Measurements from ENCODE around the gene RDH5.
A peak's percentile ranks its signal among the peaks of the same experiment; 100 is the strongest.

Gene RDH5

DNA sequence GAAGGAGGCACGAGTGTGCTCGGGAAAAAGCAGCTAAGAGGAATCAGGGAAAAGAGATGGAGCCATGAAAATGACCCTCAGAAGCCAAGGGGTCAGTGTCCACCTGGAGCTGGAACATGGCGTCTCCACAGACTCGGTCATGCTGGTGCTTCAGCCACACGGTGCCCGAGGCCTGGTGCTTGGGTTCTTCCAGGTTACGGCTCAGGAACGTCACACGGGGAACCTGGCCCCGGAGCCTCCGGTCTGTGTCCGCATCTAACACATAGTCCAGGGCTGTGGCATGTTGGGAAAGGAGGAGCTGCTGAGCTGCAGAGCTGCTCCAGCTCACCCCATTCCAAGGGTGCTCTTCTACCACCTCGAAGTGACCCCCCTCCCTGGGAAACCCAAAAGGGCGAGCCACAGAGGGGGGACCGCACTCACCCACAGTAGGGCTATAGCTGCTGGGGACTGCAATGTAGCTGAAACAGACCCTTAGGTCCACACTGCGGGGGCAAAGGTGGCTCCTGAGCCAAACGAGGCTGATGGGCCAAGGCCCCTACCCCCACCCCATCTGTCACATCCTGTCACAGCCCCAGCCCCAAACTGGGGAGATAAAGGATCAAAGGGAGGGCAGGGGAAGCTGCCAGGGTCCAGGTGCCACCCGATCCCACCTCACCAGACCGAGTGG lies 23.3 kb upstream of the RDH5 start:
- H3K9ac ChIP-seq (ENCODE audit: low read length in 2 of 2) = no peak overlapping the region
- H3K9me3 ChIP-seq (ENCODE audit: control insufficient read depth in 2 of 2, low read length in 2 of 2) = no peaks in the 10 kb centered on the region
- H3K4me1 ChIP-seq (ENCODE audit: control insufficient read depth, insufficient read depth, low read length) = peaks cover 25% of the 10 kb centered on the region
- H3K27ac ChIP-seq (ENCODE audit: low read length) = no peak overlapping the region
- no peaks in the 10 kb centered on the region for H3K27me3 ChIP-seq (ENCODE audit: control insufficient read depth in 1 of 2, insufficient read depth in 2 of 2, low read length in 2 of 2)
- peaks cover 66 to 70% of the 10 kb centered on the region in 2 donors for H3K36me3 ChIP-seq (ENCODE audit: control insufficient read depth in 2 of 2, insufficient read depth in 2 of 2, low read length in 2 of 2)
- H3K4me3 ChIP-seq (ENCODE audit: low read length in 2 of 2) = no peak overlapping the region

DNA sequence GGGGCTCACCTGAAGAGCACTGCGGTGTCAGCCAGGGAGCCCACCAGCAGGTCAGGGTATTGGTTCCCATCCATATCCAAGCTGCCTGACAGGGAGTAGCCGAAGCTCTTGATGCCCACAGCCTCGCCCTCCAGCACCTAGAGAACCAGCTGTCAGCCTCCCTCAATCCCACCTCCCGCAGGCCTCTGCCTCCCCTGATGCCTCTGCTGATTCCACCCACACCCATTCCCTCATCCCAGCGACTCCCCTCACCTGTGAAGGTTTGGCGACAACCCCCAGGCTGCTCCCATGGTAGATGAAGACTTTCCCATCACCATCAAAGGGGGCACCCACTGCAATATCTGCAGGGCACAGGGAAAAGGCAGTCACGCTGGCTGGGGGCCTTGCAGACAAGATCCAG lies 22.5 kb upstream of the RDH5 start:
- H3K9me3 ChIP-seq (ENCODE audit: control insufficient read depth in 2 of 2, low read length in 2 of 2) = no peaks in the 10 kb centered on the region
- H3K36me3 ChIP-seq (ENCODE audit: control insufficient read depth in 2 of 2, insufficient read depth in 2 of 2, low read length in 2 of 2) = peaks cover 65 to 66% of the 10 kb centered on the region in 2 donors
- H3K27me3 ChIP-seq (ENCODE audit: control insufficient read depth in 1 of 2, insufficient read depth in 2 of 2, low read length in 2 of 2) = no peaks in the 10 kb centered on the region
- no peak overlapping the region for H3K4me3 ChIP-seq (ENCODE audit: low read length in 2 of 2)
- H3K4me1 ChIP-seq (ENCODE audit: control insufficient read depth, insufficient read depth, low read length) = peaks cover 27% of the 10 kb centered on the region
- H3K27ac ChIP-seq (ENCODE audit: low read length) = no peak overlapping the region
- no peak overlapping the region for H3K9ac ChIP-seq (ENCODE audit: low read length in 2 of 2)

DNA sequence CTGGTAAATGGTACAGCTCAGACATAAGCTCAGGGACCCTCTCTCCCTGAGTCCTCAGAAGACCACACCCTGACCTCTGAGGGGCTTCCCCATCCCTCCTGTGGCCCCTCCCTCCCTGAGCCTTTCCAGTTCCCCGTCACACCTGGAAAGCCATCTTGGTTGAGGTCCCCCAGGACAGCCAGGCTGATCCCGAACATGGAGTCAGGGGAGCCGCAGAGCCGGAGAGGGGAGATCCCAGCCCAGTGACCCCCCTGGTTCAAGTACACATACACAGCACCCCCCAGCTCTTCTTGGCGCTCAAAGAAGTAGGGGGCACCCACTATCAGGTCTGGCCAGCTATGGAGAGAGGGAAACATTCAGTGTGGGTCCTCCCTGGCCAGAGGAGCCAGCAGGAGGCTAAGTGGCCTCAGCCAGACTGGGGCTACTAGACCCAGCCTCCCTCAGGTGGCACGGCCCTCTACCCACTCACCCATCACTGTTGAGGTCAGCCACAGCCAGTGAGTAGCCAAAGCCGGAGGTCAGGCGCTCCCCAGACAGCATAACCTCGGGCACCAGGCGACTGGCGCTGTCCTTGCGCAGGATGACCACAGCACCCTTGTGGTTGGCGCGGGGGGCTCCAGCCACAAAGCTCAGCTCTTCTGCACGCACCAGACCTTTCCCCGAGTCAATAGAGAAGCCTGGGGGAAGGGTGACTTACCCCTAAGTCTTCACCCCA lies 21.8 kb upstream of the RDH5 start:
- peak overlapping the region; percentile 41 for H3K27ac ChIP-seq (ENCODE audit: low read length)
- H3K9me3 ChIP-seq (ENCODE audit: control insufficient read depth in 2 of 2, low read length in 2 of 2) = no peaks in the 10 kb centered on the region
- H3K9ac ChIP-seq (ENCODE audit: low read length in 2 of 2) = no peak overlapping the region
- H3K4me3 ChIP-seq (ENCODE audit: low read length in 2 of 2) = no peak overlapping the region
- H3K4me1 ChIP-seq (ENCODE audit: control insufficient read depth, insufficient read depth, low read length) = peaks cover 34% of the 10 kb centered on the region
- H3K27me3 ChIP-seq (ENCODE audit: control insufficient read depth in 1 of 2, insufficient read depth in 2 of 2, low read length in 2 of 2) = no peaks in the 10 kb centered on the region
- peaks cover 62 to 63% of the 10 kb centered on the region in 2 donors for H3K36me3 ChIP-seq (ENCODE audit: control insufficient read depth in 2 of 2, insufficient read depth in 2 of 2, low read length in 2 of 2)

DNA sequence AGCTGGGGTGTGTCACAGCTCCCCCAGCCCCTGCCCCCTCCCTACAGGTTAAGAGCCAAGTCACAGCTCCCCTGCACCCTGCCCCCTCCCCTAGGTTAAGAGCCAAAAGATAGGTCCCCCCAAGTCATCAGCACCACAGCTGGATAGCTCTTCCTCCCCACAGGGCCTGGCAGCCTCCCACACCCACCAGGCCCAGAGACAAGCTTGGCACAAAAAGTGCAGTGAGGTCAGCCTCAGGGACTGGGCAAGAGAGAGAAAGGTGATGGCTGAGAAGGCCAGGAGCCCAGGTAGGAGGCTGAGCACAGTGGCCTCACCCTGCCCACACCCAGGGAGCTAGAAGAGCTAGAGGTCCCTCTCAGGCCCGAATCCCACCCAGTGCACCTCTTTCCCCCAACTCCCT lies 21.2 kb upstream of the RDH5 start:
- no peak overlapping the region for H3K9ac ChIP-seq (ENCODE audit: low read length in 2 of 2)
- H3K27ac ChIP-seq (ENCODE audit: low read length) = peak overlapping the region; percentile 41
- no peaks in the 10 kb centered on the region for H3K9me3 ChIP-seq (ENCODE audit: control insufficient read depth in 2 of 2, low read length in 2 of 2)
- no peaks in the 10 kb centered on the region for H3K27me3 ChIP-seq (ENCODE audit: control insufficient read depth in 1 of 2, insufficient read depth in 2 of 2, low read length in 2 of 2)
- H3K36me3 ChIP-seq (ENCODE audit: control insufficient read depth in 2 of 2, insufficient read depth in 2 of 2, low read length in 2 of 2) = peaks cover 57 to 58% of the 10 kb centered on the region in 2 donors
- peaks cover 40% of the 10 kb centered on the region for H3K4me1 ChIP-seq (ENCODE audit: control insufficient read depth, insufficient read depth, low read length)
- H3K4me3 ChIP-seq (ENCODE audit: low read length in 2 of 2) = no peak overlapping the region

DNA sequence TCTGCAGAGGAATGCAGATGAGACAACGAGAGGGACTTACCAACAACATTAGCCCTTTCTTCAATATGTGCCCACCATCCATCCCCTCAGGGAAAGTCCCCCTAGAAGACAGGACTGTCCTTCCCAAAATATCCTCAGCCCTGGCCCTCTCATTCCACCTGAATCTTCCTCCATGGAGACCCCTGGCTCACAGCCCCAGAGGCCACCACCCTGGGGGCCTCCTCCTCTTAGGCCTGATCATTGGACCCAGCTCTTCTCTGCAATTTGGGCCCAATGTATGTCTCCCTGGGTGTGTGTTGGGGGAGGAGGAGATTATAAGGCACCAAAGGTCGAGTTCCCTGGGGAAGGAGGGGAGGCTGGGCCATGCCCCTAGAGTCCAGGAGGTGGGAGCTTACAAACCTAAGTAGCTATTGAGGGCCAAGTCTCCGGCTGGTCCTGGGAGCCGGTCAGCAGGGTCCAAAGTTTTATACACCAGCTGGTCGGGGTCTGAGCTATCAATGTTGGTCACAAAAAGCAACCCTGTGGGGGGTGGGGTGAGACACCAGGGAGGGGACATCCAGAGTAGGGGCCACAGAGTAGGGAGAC lies 20.6 kb upstream of the RDH5 start:
- H3K36me3 ChIP-seq (ENCODE audit: control insufficient read depth in 2 of 2, insufficient read depth in 2 of 2, low read length in 2 of 2) = peaks cover 52% of the 10 kb centered on the region in 2 donors
- H3K4me3 ChIP-seq (ENCODE audit: low read length in 2 of 2) = no peak overlapping the region
- H3K9me3 ChIP-seq (ENCODE audit: control insufficient read depth in 2 of 2, low read length in 2 of 2) = no peaks in the 10 kb centered on the region
- peak overlapping the region in 1 of 2 donors; percentile 29 for H3K9ac ChIP-seq (ENCODE audit: low read length in 2 of 2)
- H3K27ac ChIP-seq (ENCODE audit: low read length) = peak overlapping the region; percentile 41
- H3K4me1 ChIP-seq (ENCODE audit: control insufficient read depth, insufficient read depth, low read length) = peaks cover 45% of the 10 kb centered on the region
- H3K27me3 ChIP-seq (ENCODE audit: control insufficient read depth in 1 of 2, insufficient read depth in 2 of 2, low read length in 2 of 2) = no peaks in the 10 kb centered on the region

DNA sequence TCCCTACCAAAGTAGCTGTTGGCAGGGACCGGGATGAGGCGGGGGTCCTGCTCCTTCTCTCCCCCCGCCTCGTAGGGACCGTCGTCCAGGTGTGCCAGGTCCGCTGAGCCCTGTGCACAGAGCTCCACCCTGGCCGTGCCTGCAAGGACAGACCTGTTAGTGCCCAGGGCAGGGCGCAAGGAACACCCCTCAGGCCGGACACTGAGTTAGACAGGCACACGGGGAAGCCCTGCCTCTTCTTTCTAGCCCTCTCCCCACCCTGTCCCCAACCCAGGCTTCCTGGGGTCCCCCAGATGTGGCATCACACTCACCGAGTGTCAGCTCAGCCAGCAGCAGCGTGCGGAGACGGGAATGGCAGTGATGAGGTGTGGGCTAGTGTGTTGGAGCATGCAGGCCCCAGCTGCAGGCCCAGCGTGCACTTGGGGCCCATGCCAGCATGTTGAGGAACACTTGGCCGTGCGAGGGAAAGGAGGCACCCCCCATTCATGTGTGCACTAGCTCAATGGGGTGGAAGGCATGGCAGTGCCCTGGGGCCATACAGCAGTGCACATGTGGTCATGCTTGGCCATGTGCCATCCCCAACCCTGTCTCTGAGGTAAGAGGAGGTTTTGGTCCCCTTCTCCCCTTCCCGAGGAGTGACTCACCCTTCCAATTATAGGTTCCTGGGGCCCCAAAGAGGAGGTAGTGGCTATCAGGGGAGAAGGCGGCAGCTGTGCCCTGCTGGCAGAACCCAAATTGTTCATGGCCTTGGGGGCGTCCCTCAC lies 19.8 kb upstream of the RDH5 start:
- Histone ChIP-seq H3K4me3 (ENCODE audit: low read length in 2 of 2) (no peak overlapping the region), H3K27ac (ENCODE audit: low read length) (peak overlapping the region; percentile 37), H3K36me3 (ENCODE audit: control insufficient read depth in 2 of 2, insufficient read depth in 2 of 2, low read length in 2 of 2) (peaks cover 44% of the 10 kb centered on the region in 2 donors), H3K27me3 (ENCODE audit: control insufficient read depth in 1 of 2, insufficient read depth in 2 of 2, low read length in 2 of 2) (no peaks in the 10 kb centered on the region), H3K4me1 (ENCODE audit: control insufficient read depth, insufficient read depth, low read length) (peaks cover 54% of the 10 kb centered on the region), H3K9ac (ENCODE audit: low read length in 2 of 2) (no peak overlapping the region), H3K9me3 (ENCODE audit: control insufficient read depth in 2 of 2, low read length in 2 of 2) (no peaks in the 10 kb centered on the region)

DNA sequence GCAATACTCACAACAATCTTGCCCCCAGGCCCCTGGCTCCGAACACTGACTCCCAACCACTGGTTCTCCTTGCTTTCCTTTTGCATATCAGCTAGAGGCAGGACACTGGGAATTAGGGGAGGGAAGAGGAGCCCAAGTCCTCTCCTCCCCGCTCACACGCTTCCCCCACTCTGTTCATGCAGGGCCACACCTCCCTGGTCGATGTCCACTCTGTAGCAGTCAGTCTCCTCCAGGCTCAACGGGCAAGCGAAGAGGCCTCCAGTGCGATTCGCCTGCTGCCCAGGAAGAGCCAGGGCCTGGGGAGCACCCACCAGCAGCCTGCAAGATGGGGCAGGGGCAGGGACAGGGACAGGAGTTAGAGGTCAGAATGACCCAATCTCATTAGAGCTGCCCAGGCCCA lies 17.3 kb upstream of the RDH5 start:
- Histone ChIP-seq H3K9ac (ENCODE audit: low read length in 2 of 2) (peak overlapping the region in 1 of 2 donors; percentile 82), H3K36me3 (ENCODE audit: control insufficient read depth in 2 of 2, insufficient read depth in 2 of 2, low read length in 2 of 2) (peaks cover 23 to 27% of the 10 kb centered on the region in 2 donors), H3K4me3 (ENCODE audit: low read length in 2 of 2) (peak overlapping the region; percentile 91 to 93), H3K27ac (ENCODE audit: low read length) (peak overlapping the region; percentile 91), H3K4me1 (ENCODE audit: control insufficient read depth, insufficient read depth, low read length) (peaks cover 71% of the 10 kb centered on the region), H3K27me3 (ENCODE audit: control insufficient read depth in 1 of 2, insufficient read depth in 2 of 2, low read length in 2 of 2) (no peaks in the 10 kb centered on the region), H3K9me3 (ENCODE audit: control insufficient read depth in 2 of 2, low read length in 2 of 2) (no peaks in the 10 kb centered on the region)

DNA sequence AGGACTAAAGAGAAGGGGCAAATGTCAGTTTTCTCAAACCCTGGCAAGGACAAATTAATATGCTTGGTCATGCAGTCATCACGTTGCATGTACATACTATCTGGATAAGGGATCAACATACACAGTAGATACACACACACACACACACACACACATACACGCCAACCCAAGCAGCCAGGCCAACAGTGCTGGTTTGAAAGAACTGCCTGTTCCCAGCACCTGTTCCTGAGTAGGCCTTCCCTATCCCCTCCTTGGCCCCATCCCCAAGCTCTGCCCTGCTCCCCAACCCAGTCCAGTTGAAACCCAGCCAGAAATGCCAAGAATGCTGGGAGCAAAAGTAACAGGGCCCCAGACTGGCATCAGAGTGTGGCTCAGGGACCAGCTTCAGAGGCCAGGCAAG lies 16.9 kb upstream of the RDH5 start:
- H3K9ac ChIP-seq (ENCODE audit: low read length in 2 of 2) = peak overlapping the region; percentile 82 to 95
- peak overlapping the region; percentile 91 to 93 for H3K4me3 ChIP-seq (ENCODE audit: low read length in 2 of 2)
- H3K4me1 ChIP-seq (ENCODE audit: control insufficient read depth, insufficient read depth, low read length) = peaks cover 72% of the 10 kb centered on the region
- H3K36me3 ChIP-seq (ENCODE audit: control insufficient read depth in 2 of 2, insufficient read depth in 2 of 2, low read length in 2 of 2) = peaks cover 23% of the 10 kb centered on the region in 2 donors
- no peaks in the 10 kb centered on the region for H3K27me3 ChIP-seq (ENCODE audit: control insufficient read depth in 1 of 2, insufficient read depth in 2 of 2, low read length in 2 of 2)
- peak overlapping the region; percentile 91 for H3K27ac ChIP-seq (ENCODE audit: low read length)
- H3K9me3 ChIP-seq (ENCODE audit: control insufficient read depth in 2 of 2, low read length in 2 of 2) = no peaks in the 10 kb centered on the region

DNA sequence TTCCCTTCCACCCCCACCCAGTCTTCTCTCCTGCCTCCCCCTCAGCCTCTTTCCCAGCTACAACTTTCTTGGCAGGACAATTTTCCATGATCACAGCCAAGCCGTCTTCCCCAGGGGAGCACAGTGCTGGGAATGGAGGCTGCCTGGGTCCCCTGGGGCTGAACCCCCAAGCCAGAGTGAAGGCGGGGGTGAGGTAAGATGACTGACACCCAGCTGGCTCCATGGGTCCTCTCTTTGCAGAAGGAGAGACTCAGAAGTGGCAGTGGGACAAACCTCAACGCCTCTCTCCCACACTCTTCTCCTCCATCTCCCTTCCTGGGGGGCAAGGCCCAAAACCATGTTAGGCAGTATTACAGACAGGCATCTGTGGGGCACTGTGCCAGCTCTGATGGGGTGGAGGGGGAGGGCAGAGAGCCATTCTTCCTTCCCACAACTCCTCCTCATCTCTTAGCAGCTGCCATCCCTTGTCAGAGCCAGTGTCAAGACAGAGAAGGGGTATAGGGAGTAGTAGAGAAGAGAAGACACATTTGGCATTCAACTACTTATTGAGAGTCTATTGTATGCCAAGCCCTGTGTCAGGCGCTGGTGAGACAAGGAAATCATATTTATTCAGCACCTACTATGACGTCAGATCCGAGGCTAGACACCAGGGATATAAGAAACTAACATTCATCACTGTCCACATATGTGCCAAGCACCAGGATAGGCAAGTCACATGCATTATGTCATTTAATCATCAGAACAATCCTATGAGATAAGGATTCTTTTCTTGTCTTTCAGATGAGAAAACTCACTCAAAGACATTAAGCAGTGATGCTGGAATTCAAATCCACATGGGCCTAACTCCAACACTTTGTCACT lies 16.1 kb upstream of the RDH5 start:
- peak overlapping the region; percentile 91 for H3K27ac ChIP-seq (ENCODE audit: low read length)
- peaks cover 16 to 19% of the 10 kb centered on the region in 2 donors for H3K36me3 ChIP-seq (ENCODE audit: control insufficient read depth in 2 of 2, insufficient read depth in 2 of 2, low read length in 2 of 2)
- H3K4me3 ChIP-seq (ENCODE audit: low read length in 2 of 2) = peak overlapping the region; percentile 91 to 93
- H3K4me1 ChIP-seq (ENCODE audit: control insufficient read depth, insufficient read depth, low read length) = peaks cover 78% of the 10 kb centered on the region
- no peaks in the 10 kb centered on the region for H3K9me3 ChIP-seq (ENCODE audit: control insufficient read depth in 2 of 2, low read length in 2 of 2)
- no peaks in the 10 kb centered on the region for H3K27me3 ChIP-seq (ENCODE audit: control insufficient read depth in 1 of 2, insufficient read depth in 2 of 2, low read length in 2 of 2)
- H3K9ac ChIP-seq (ENCODE audit: low read length in 2 of 2) = peak overlapping the region; percentile 82 to 95

Data from stomach smooth muscle (tissue), 2 donors.